HepG2 (cell line): ENCODE results near the gene HMGN4. TPM values are rescaled to one million over a fixed set of nuclear protein-coding genes. Genes with fewer than 3 reads are reported as not detected.

Source experiments
- ATM ChIP-seq: fragments of 450-650 bp; IDR thresholded peaks from 2 replicates; pipeline ENCODE4 v1.7.1; 2017; ENCODE audit warnings: mild to moderate bottlenecking, borderline replicate concordance
- HES4 ChIP-seq: sonication (generic); formaldehyde crosslinking; IDR thresholded peaks from 2 replicates; pipeline ENCODE4 v1.9.0; 2021; ENCODE audit warnings: mild to moderate bottlenecking, missing genetic modification reagents, borderline replicate concordance
- HOXA3 ChIP-seq: sonication (generic); formaldehyde crosslinking; IDR thresholded peaks from 2 replicates; pipeline ENCODE4 v1.5.0; 2020; ENCODE audit warnings: missing genetic modification reagents
- MNT ChIP-seq: fragments of 450-650 bp; IDR thresholded peaks from 2 replicates; pipeline ENCODE4 v1.6.1; 2016
- MTF2 ChIP-seq: sonication (generic); formaldehyde crosslinking; IDR thresholded peaks from 2 replicates; pipeline ENCODE4 v1.5.0; 2020; ENCODE audit warnings: missing genetic modification reagents, borderline replicate concordance
- NR2C2 ChIP-seq: sonication (generic); formaldehyde crosslinking; IDR thresholded peaks from 2 replicates; pipeline ENCODE4 v1.4.0; 2020; ENCODE audit warnings: missing genetic modification reagents, mild to moderate bottlenecking, moderate library complexity, borderline replicate concordance
- RERE ChIP-seq: IDR thresholded peaks from 2 replicates; pipeline ENCODE4 v1.6.1; 2016; ENCODE audit warnings: low read depth, missing genetic modification reagents, missing compliant biosample characterization
- SALL2 ChIP-seq: sonication (generic); formaldehyde crosslinking; IDR thresholded peaks from 2 replicates; pipeline ENCODE4 v1.8.1; 2023; ENCODE audit warnings: mild to moderate bottlenecking, missing genetic modification reagents, inconsistent platforms
- SMYD3 ChIP-seq: sonication (generic); formaldehyde crosslinking; IDR thresholded peaks from 2 replicates; pipeline ENCODE4 v1.8.1; 2023; ENCODE audit warnings: mild to moderate bottlenecking, missing genetic modification reagents
- TBX3 ChIP-seq: fragments of 450-650 bp; IDR thresholded peaks from 2 replicates; pipeline ENCODE4 v1.6.1; 2017; ENCODE audit warnings: antibody characterized with exemption, mild to moderate bottlenecking, inconsistent platforms, borderline replicate concordance
- TCF7 ChIP-seq: sonication (generic); IDR thresholded peaks from 2 replicates; pipeline ENCODE4 v1.6.1; 2016; ENCODE audit warnings: antibody characterized with exemption, low read depth
- TIGD3 ChIP-seq: sonication (generic); formaldehyde crosslinking; IDR thresholded peaks from 2 replicates; pipeline ENCODE4 v1.5.1; 2020; ENCODE audit warnings: mild to moderate bottlenecking, missing genetic modification reagents, borderline replicate concordance
- YY1 ChIP-seq: IDR thresholded peaks from 2 replicates; pipeline ENCODE4 v1.6.1; 2011; ENCODE audit warnings: low read length, low read depth, moderate library complexity, mild to moderate bottlenecking; ENCODE audit not compliant: insufficient read depth, insufficient replicate concordance
- ZFP36 ChIP-seq: fragments of 150-350 bp; IDR thresholded peaks from 2 replicates; pipeline ENCODE4 v1.6.1; 2018; ENCODE audit warnings: borderline replicate concordance, low read length, low read depth; ENCODE audit not compliant: partially characterized antibody
- ZFP36L2 ChIP-seq: sonication (generic); formaldehyde crosslinking; IDR thresholded peaks from 2 replicates; pipeline ENCODE4 v1.4.0; 2020; ENCODE audit warnings: missing genetic modification reagents
- ZNF124 ChIP-seq: sonication (generic); formaldehyde crosslinking; IDR thresholded peaks from 2 replicates; pipeline ENCODE4 v1.4.0; 2020; ENCODE audit warnings: missing genetic modification reagents
- ZNF609 ChIP-seq: sonication (generic); formaldehyde crosslinking; IDR thresholded peaks from 2 replicates; pipeline ENCODE4 v1.4.0; 2020; ENCODE audit warnings: mild to moderate bottlenecking, missing genetic modification reagents, borderline replicate concordance
- polyA plus RNA-seq, 8 experiments: library from polyadenylated mRNA; depleted of rRNA in 3 of 8; stranded (reverse) in 7 of 8; unstranded in 1 of 8; fragments of >200 nt; fragmentation: Illumina TruSeq in 4 of 8; extraction: Trizol in 4 of 8; gene quantifications; 2 replicates each; pipeline versions ENCODE4 v1.2.1 to v1.2.3, GENCODE V29; 2011 to 2016; ENCODE audit warnings: low read depth in 4 of 8, missing spikeins in 1 of 8, mixed read lengths in 1 of 8; ENCODE audit not compliant: insufficient read depth in 1 of 8
- total RNA-seq, 5 experiments: library from RNA; depleted of rRNA; stranded (reverse); fragments of >200 nt; fragmentation: Illumina TruSeq; extraction: Trizol; gene quantifications; 2 replicates each; pipeline ENCODE4 v1.2.3, GENCODE V29; 2016; ENCODE audit warnings: low read depth in 1 of 5

Gene HMGN4
- total and polyA plus RNA-seq, 2 of the 13 experiments (the other 11 are each of a cell fraction or from before 2014, with no cell fraction given) = 39.9 to 52.1 TPM

GRCh38 chr6:26544473-26544872, 6.3 kb downstream of the HMGN4 start (continued):
- TF ChIP-seq ZNF609 (peak; percentile 70), RERE (peak; percentile 63), TBX3 (peak; percentile 86), MNT (no peak), ZFP36 (peak; percentile 13), TCF7 (0 out of 2 replicates have a peak, but pooled peaks have one; percentile 10), NR2C2 (CRISPR knock-in tag) (no peak), ZNF124 (no peak), ATM (no peak), HES4 (CRISPR knock-in tag) (no peak), HOXA3 (CRISPR knock-in tag) (no peak), ZFP36L2 (CRISPR knock-in tag) (no peak), SMYD3 (no peak), SALL2 (CRISPR knock-in tag) (no peak), YY1 (no peak), MTF2 (CRISPR knock-in tag) (no peak), TIGD3 (CRISPR knock-in tag) (no peak)
